NCI-H2196 (cell line): Measurements from ENCODE around the gene KLF6.

ENCODE experiments used
- DNase-seq: peaks from one replicate; lab custom pipeline; 2025; ENCODE audit not compliant: unreplicated experiment; lab: John Stamatoyannopoulos, UW

The KLF6 gene

GRCh38 chr10:3775696-3776551 is 9.1 kb downstream of the KLF6 start:
- DNase-seq = no peak

GRCh38 chr10:3774814-3775695 is 10.0 kb downstream of the KLF6 start:
- DNase-seq = no peak

- no peak for DNase-seq
These were observed 10.8 kb downstream of the KLF6 start for GRCh38 chr10:3774018-3774813.

GRCh38 chr10:3773460-3774017 is 11.5 kb downstream of the KLF6 start:
- DNase-seq = no peak

GRCh38 chr10:3772361-3773171 is 12.4 kb downstream of the KLF6 start:
- DNase-seq = no peak

GRCh38 chr10:3770611-3771110 is 14.3 kb downstream of the KLF6 start:
- DNase-seq = no peak

- DNase-seq = no peak
These were observed 15.5 kb downstream of the KLF6 start for GRCh38 chr10:3769556-3769955.

GRCh38 chr10:3766046-3766756 is 18.8 kb downstream of the KLF6 start:
- DNase-seq = no peak

- no peak for DNase-seq
These were observed 19.9 kb downstream of the KLF6 start for GRCh38 chr10:3765146-3765545.

GRCh38 chr10:3764626-3765112 is 20.3 kb downstream of the KLF6 start:
- no peak for DNase-seq

- no peak for DNase-seq
These were observed 21.0 kb downstream of the KLF6 start for GRCh38 chr10:3763852-3764625.

- no peak for DNase-seq
These were observed 22.0 kb downstream of the KLF6 start for GRCh38 chr10:3763035-3763456.

- no peak for DNase-seq
These were observed 22.7 kb downstream of the KLF6 start for GRCh38 chr10:3762309-3762708.

GRCh38 chr10:3761904-3762303 is 23.1 kb downstream of the KLF6 start:
- no peak for DNase-seq

GRCh38 chr10:3761021-3761686 is 23.9 kb downstream of the KLF6 start:
- DNase-seq = no peak

- no peak for DNase-seq
These were observed 24.9 kb downstream of the KLF6 start for GRCh38 chr10:3760083-3760482.

GRCh38 chr10:3759397-3759796 is 25.6 kb downstream of the KLF6 start:
- DNase-seq = no peak

- DNase-seq = no peak
These were observed 26.5 kb downstream of the KLF6 start for GRCh38 chr10:3758491-3758970.
